NCI-H1092 (cell line): ENCODE results near the gene JAKMIP2.
"Not testable (repeated sequence)": the region's sequence is repeated elsewhere in the genome, so short reads cannot be mapped to it uniquely, and the experiment has no call there.

ENCODE experiments used
- DNase-seq: peaks from one replicate; lab custom pipeline; 2025; lab: John Stamatoyannopoulos, UW

The JAKMIP2 gene

DNA sequence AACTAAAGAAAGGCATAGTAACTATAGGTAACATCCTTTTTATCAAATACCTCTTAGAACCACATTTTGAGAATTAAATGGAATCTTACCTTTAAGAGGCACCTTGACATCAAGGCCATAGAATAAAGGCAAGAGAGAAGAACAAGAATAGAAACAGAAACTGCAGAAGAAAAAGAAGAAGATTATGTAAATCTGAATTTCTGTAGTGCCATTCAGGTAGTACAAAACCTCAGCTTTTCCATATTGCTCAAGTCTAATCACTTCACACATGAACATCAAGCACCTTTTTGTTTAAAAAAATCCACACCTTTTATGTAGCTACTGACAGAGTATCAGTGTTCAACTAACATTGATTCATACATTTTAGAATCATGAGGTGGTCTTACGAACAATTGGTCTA is 180.9 kb downstream of the JAKMIP2 start:
- DNase-seq, result no peak

DNA sequence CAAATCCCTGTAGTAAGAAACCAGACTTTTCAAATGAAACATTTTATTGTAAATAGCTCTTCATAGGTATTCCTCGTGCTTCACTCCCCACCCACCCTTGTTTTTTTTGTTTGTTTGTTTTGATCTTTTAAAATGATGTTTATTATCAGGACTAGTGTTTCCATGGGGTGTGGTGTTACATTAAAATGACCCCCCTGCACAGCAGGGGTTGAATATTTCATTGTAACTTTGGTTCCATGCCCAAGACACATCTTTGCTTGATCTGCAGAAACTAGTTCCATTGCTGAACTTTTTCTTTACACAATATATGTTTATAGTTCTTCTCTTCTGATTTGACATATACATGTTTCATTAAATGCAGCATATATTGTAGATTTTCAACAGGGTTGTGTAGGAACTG is 191.4 kb downstream of the JAKMIP2 start:
- DNase-seq, result no peak

DNA sequence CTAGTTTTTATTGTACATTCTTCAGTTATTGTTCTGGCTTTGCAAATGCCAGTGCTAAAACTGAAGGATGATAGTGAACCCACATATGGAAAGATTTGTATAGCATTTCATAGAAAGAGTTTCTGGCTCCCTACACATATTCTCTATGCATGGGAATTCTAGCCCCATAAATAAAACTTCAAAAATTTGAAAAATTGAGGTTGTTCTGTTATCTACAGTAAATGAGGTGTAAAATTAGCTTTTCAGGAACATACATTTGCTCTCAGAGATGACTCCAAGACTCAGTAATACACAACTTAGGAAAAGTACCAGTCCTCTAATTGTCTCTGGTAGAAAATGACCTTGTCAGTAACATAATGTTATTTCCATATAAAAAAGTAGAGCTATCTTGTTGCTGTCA is 192.4 kb downstream of the JAKMIP2 start:
- no peak for DNase-seq

DNA sequence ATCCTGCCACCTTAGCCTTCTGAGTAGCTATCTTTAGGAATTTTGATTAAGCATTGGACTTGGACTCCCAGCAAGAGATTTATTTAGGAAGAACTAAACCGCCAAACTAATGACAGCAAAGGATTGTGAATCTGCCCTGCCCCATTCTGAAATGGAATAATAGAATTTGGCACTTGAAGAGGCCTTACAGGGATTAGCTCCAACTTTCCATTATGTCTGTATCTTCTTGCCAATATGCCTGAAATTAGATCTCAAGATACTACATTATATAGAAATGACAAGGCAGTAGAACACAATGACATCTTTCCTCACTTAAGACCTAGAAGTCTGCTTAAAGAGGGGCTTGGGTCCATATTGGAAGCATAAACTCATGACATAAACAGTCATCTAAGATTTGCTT is 195.7 kb downstream of the JAKMIP2 start:
- no peak for DNase-seq

DNA sequence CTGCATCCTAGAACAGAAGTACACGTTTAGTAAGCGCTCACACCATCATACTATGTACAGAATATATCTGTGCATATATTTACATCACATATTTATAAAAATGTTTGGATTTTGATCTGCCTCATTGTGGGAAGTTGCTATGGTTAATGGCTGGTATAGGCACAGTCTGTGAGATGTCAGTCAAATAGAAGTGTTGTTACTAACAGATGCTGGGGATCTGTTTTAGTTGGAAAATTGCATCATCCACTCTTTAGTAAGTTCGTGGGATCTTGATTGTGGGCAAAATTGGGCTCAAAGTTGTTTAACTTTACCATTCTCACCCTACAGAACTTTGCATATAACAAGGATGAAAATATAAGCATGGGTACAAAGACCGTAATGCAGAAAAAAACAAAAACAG is 196.3 kb downstream of the JAKMIP2 start:
- no peak for DNase-seq

DNA sequence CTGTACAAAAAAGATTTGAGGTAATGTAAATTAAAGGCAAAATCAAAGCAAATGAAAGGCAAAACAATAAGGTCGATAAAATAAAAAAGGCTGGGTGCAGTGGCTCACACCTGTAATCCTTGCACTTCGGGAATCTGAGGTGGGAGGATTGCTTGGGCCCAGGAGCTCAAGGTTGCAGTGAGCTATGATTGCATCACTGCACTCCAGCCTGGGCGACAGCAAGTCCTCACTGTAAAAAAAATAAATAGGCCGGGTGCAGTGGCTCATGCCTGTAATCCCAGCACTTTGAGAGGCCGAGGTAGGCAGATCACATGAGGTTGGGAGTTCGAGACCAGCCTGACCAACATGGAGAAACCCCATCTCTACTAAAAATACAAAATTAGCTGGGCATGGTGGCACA is 200.3 kb downstream of the JAKMIP2 start:
- not testable (repeated sequence) for DNase-seq

DNA sequence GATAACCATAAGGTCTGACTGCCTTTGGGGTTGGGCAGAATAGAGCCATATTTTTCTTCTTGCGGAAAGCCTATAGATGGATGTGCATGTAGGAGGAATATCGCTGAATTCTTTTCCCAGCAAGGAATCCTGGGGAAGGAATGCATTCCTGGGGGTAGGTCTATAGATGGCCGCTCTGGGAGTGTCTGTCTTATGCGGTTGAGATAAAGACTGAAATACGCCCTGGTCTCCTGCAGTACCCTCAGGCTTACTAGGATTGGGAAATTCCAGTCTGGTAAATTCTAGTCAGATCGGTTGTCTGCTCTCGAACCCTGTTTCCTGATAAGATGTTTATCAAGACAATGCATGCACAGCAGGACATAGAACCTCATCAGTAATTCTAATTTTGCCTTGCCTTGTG is 202.1 kb downstream of the JAKMIP2 start:
- DNase-seq, result not testable (repeated sequence)

DNA sequence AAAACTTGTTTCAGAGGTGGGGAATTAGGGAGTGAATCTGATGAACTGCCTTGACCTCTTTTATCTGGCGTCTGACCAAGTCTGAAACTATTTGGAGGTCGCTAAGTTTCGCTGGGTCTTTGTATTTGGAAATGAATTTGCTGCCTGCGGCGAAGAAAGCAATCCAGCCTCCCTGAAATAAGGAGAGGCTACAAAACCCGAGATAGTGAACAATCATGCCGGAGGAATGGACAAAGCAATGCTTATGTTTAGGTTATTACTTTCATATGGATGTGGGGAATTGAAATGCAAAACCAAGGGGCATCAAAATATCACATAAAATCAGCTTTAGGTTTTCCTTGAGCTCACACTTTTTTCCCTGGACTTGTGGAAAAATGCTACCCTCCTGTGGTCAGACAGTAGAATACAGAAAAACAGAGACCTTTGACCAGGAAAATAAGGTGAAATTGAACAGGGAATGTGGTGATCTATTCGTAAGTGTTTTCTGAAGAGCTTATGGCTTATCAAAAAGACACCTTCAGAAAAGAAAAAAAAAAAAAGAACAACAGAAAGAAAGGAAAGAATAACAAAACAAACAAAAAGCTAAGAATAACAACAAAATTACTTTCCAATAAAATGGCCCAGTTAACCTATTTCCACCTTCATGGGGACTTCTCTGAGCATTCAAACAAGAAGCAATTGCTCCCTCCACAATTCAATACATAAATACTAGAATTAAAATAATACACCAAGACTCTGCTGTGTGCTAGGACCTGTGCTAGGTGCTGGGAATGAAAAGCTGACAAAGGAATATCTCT is 204.1 kb downstream of the JAKMIP2 start:
- peak; percentile 8 for DNase-seq

DNA sequence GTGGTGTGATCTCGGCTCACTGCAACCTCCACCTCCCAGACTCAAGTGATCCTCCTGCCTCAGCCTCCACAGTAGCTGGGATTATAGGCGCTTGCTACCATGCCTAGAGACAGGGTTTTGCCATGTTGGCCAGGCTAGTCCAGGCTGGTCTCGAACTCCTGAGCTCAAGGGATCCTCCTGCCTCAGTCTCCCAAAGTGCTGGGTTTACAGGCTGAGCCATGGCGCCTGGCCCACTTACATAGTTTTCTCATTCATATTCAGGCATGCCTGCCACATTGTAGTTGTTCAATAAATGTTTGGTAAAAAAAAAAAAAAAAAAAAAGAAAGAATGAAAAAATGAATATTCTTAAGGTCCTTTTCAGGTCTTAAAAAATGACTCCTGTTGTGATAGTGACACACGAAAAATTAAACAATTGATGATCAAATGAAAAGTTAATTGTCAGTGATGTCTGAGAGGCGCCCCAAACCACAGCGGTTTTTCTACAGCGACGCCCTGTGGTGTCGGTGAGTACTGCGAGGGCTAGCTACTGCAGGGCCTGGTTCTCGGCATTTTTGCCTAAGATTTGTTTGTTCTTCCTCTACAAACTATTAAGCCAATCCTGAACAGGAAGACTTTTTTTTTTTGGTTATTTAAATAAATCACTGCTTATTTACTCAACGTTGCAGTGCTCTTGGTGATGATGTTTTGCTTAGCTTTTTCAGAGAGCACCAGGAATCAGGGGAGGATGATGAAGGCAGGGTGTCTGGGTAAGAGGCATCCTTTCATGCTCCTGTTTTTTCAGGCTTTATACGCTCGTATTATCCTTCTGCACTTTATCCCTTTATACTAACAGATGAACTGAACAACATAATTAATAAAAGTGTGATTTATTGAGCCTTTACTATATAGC is 205.6 kb downstream of the JAKMIP2 start:
- no peak for DNase-seq

DNA sequence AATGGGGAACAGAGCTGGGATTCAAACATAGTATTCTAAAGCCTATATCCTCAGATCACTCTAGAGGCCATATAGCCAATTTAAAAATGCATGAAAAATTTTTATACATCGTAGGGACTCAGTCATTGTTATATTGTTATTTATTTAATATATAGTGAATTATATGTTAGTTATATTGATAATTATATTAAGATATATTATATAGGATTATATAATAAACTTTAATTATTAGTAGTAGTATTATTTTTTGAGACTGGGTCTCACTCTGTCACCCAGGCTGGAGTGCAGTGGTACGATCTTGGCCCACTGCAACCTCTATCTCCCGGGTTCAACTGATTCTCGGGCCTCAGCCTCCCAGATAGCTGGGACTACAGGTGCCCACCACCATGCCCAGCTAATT is 206.9 kb downstream of the JAKMIP2 start:
- DNase-seq, result no peak

DNA sequence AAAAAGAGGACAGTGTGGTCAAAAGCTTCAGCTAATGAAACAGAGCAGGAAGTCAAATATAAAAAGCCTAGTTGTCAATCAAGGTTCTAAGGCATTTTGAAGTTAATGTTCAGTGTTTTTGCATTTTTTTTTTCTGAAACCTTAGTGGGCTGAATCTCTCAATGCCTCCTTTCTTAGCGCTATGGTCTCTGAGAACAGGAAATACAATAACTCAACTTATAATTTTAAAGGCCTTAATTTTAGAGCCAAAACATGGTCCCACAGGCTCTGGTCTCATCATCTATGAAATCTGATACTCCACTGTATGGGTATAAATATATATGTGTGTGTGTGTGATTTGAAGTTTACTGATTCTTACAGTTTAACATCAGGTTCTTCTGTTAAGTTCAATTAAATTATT is 209.3 kb downstream of the JAKMIP2 start:
- no peak for DNase-seq

DNA sequence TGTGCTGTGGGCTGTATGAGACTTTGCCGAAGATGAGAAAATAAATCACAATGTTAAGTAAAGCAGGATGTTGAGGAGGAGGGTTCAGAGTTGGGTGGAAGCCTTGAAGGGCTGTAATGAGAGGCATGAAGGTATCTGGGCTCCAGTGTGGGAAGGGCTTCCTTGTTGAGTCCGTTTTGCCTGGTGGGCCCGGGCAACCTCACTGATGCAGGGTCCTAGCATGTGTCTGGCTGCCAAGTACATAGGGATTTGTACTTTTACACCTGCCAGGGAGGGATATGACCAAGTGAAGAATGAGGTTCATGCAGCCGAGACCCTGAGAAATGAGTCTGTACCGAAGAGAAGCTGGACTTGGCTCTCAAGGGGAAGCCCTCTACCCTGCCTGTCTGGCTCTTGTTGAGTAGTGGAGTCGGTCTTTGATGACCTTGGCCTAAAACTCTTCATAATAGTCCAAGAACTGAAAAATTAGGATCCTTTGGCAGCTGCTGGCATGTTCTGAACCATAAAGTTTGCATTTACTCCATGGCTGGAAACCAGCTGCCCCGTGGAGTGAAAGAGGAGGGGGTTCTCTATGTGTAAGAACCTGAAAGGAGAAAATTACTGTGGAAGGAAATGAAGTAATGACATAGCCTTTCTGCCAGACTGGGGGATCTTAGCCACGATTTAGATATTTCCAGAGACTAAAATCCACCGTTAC is 213.7 kb downstream of the JAKMIP2 start:
- DNase-seq, result no peak

DNA sequence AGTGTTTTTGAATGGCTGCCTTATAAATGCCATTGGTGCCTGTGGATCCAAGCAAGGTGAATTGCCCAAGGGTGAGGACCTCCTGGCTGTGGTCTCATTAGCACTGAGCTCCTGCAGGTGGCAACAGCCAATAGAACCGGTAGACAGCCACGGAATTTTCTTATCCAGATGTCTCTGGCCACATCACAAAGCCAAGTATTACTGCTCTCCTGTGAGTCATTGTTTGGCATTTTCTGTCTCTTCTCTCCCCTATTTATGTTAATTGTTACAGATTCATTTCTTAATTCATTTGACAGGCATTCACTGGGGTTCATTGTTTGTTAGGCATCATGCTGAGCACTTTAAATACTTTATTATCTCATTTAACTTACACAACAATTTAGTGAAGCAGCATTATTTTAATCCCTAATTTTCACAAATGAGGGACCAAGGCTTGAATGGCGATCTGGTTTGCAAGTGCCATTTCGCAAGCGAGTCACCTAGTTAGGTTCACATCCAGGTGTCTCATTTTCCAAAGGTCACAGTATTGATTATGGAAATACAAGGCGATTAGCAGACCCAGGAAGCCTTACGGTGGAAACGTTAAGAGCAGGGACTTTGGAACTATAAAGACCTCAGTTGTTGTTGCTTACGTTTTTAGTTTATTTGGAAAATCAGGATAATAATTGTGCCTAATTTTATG is 214.5 kb downstream of the JAKMIP2 start:
- no peak for DNase-seq

DNA sequence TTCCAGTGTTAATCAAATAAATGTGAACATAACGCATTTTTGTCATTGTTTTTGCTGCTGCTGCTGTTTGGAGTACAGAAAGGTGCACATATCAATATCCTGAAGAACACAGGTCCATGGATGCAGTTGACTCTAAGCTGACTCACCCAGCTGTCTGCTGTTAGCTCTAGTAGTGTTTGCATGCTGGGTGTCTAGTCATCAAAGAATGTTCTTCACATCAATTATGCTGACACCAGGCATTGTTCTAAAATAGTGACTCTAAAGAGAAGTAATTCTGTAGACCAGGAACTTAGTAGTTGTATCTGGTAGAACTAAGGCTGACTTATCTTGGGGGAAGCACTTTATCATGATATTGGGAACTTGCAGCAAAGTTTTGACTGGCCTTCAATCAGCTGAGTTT is 217.0 kb downstream of the JAKMIP2 start:
- DNase-seq, result no peak

DNA sequence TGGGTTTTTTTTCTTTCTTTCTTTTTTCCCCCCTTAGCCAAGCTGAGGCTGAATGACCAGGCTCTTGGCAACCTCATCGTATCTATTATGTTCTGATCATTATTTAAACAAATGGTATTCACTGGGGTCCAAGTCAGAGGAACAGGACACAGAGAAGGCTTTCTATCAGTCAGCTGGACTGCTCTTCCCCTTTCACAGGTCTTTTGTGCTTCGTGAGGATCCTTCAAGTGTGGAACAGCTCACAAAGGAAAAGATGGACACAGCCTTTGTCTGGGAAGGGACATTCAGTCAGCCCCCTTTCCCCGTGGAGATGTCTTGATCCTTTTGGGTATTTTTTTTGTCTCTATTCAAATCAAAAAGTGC is 218.4 kb downstream of the JAKMIP2 start:
- no peak for DNase-seq

DNA sequence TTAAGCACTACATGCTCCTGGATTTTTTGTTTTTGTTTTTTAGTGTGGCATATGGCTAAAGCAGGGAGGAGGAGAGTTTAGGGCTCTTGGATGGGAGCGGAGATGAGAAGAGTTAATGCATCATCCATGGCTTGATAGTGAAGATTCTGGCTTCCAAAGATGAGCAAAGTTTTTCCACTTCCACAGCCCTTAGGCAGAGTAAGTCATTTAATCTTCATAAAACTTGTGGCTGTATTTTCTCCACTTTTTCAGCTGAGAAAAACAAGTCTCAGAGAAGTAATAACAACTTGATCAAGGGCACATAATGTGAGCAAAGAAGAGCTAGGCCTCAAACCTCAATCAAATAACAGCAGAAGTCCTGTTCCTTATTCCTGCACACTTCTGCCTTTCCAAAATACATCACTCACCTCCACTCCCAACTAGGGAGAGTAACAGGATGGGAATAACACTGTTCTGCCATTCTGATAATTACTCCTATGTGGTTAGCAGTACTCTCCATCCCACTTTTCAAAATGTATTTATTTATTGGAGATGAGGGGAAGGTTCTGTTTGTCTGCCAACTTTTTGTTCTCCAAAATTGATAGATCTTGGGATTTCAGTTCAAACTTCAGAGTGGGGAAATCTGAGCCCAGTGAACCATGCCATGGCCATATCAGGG is 218.9 kb downstream of the JAKMIP2 start:
- DNase-seq, result no peak

DNA sequence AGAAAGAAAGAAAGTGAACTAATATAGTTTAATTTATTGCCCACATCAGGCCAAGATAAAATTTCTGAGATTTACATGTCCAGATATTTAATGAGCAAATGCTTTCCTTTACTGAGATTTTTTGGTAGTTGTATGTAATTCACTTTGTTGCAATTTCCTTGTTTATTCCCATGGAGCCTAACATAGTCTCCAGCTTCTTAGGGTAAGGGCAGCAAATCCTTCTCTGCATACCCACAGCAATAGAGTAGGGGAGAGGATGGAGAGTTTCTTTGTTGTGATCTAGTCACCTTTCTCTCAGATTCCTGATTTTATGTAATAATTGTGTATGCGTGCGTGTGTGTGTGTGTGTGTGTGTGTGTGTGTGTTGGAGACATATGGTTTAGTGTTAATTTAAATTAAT is 221.1 kb downstream of the JAKMIP2 start:
- no peak for DNase-seq

DNA sequence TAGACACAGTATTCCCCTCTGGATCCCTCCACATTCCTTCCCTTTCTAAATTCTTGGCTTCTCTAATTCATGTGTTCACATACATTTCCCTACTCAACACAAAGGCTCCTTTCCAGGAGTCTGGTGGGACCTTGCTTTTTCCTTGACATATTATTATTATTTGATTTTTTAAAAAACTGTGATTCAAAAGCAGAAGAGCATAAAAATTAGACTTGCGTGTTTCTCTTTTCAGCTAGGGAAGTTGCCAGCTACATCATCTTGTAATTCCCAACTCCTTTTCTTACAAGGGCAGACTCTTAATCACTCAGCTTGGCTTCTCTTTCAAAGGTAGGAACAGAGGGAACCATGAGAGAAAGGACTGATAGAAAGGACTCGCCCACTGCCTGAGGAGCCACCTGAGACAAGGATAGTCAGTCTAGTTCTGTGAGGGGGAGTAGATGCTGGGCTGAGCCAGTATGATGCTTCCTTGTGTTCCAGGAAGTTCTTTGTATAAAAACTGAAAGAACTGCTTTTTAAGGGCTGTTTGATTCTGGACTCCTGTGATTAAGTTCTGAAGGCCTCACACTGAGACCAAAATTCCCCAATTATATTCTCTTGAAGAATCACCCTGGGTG is 221.7 kb downstream of the JAKMIP2 start:
- no peak for DNase-seq

DNA sequence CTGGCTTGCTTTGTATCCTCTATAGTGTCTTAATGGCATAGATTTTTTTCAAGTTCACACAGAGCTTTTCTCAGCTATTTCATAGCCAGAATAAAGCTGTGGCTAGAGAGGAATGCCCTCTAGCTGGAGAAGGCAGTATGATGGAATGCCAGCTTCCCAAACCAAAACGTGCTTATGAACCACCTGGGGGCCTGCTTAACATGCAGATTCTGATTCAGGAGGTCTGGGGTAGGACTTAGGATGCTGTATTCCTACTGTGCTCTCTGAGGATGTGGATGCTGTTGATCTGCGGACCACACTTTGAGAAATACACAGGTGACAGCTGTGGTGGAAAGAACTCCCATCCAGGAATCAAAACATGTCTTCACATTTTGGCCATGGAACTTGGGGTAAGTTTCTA is 222.8 kb downstream of the JAKMIP2 start:
- no peak for DNase-seq

DNA sequence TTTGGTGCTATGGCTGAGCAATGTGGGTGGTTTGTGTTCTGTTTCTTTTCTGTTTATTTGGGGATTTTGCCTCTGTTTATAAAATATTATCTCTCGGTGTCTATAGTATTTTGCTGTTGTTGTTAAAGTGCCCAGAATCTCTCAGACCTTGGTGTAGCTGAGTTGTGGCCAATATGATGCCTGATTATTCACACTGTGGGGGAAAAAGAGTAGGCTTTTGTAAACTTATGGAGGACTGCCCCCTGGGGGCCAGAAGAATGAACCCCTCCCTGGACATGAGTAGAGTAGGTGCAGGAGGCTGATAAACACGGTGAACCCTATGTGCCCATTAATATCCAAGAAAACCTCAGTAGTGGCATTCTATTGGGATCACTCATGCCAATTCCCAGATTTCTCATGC is 223.7 kb downstream of the JAKMIP2 start:
- DNase-seq, result peak; percentile 12
